AG20443 (cell line): Measurements from ENCODE around the gene LYPD3.

Experiments
- DNase-seq: peaks from one replicate; pipeline ENCODE4 v3.0.0; 2012; ENCODE audit warnings: low spot score, mixed read lengths

LYPD3 gene

DNA sequence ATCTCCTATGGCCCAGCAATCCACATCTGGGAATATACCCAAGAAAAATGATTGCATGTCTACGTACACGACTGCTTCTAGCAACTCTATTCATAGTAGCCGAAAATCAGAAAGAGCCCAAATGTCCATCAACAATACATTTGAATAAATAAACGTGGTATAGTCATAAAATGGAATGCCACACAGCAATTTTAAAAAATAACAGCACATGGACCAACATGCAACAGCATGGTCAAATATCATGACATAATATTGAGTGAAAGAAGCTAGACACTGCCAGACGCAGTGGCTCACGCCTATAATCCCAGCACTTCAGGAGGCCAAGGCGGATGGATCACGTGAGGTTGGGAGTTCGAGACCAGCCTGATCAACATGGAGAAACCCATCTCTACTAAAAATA lies 34.4 kb downstream of the LYPD3 start:
- no peak for DNase-seq

GRCh38 chr19:43430142-43430710 lies 35.2 kb downstream of the LYPD3 start:
- DNase-seq: no peak

DNA sequence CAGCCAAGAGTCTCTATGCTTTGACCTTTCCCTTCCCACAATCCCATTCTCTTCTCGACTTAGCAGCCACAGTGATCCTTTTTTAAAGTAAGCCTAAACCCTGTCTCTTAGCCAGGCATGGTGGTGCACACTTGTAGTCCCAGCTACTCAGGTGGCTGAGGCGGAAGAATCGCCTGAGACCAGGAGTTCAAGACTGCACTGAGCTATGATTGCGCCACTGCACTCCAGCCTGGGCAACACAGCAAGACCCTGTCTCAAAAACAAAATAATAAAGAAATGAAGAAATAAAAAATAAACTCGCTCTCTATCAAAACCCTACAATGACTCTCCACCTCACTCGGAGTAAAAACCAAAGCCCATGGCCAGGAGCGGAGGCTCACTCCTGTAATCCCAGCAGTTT lies 36.0 kb downstream of the LYPD3 start:
- DNase-seq: no peak

GRCh38 chr19:43425567-43426392 lies 39.6 kb downstream of the LYPD3 start:
- DNase-seq: no peak

DNA sequence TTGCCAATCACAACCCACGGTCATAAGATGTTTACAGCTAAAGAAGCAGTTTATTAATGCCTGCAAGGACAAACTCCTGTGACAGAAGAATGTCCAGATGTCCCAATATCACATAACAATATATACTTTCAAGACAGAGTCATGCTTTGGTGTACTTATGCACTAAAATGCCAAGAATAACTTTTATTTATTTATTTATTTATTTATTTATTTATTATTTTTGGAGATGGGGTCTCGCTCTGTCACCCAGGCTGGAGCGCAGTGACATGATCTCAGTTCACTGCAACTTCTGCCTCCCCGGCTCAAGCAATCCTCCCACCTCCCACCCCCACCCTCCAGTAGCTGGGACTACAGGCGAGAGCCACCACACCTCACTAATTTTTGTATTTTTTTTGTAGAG lies 41.6 kb downstream of the LYPD3 start:
- no peak for DNase-seq

GRCh38 chr19:43422689-43423066 lies 42.7 kb downstream of the LYPD3 start:
- DNase-seq: no peak

- no peak for DNase-seq
These were observed 43.3 kb downstream of the LYPD3 start for GRCh38 chr19:43422000-43422688.

DNA sequence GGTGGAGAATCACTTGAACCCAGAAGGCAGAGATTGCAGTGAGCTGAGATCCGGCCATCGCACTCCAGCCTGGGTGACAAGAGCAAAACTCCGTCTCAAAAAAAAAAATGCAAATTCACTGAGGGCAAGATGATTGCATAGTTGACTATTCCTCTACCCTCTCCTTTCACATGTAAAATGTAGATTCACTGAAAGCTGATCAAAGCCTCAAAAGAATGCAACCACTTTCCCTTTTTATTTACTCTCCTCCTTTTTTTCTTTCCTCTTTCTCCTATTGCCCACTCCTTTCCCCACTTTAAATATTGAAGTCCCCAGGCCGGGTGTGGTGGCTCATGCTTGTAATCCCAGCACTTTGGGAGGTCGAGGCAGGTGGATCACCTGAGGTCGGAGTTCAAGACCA lies 44.5 kb downstream of the LYPD3 start:
- DNase-seq: no peak

DNA sequence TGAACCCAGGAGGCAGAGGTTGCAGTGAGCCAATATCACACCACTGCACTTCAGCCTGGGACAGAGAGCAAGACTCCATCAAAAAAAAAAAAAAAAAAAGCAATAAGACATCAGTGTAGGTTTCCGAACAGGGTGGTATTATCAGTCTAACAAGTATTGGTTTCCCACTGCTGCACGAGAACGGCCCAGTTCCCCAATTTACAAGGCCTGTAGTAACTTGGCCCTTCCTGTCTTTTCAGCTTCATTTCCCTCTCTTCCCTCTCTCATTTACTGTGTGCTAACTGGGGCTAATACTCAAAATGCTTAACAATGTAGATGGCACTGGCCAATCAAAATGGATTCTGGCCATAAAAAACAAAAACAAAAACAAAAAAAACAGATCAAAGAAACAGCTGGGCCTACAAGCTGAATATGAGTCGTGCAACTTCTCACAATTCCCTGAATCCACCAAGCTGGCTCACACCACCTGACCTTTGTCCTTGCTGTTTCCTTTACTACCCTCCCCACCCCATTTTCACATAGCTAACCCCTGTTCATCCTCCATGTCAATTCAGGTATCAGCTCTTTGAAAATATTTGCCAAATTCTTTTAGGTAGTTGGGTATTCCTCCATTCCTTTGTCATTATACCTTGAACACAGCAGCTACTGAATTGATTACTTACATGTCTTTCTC lies 48.3 kb downstream of the LYPD3 start:
- no peak for DNase-seq

DNA sequence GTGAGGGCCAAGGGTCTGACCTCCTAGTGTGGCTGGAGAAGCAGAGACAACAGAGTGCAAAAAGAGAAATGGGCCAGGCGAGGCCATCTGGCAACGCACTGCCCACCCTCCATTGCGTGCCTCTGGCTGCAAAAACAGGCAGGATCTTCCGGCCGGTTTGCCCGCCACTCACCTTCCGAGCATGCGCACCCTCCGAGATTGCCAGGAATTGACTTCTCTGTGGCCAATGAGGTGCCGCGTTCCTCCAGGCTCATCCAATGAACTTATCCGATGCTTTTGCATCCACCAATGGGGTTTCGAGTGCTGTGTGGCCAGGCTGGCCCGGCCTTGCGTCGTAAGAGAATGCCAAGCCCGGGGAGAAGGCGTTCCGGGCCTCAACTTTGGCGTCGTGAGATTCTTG lies 50.9 kb downstream of the LYPD3 start, which contains the start of gene TEX101:
Gene TEX101, plus strand, starts transcription at position 337 of the 400 bp plus-strand sequence. CDS start 1,030 bp downstream, outside the sequence.
- DNase-seq: no peak

- no peak for DNase-seq
These were observed 53.0 kb downstream of the LYPD3 start for GRCh38 chr19:43412441-43412840.
